ENCODE data around the gene TRPM3. TPM values are rescaled to one million over a fixed set of nuclear protein-coding genes. Genes with fewer than 3 reads are reported as not detected.

Gene TRPM3
- total RNA-seq, 2 experiments from 2014 or later = not detected

DNA sequence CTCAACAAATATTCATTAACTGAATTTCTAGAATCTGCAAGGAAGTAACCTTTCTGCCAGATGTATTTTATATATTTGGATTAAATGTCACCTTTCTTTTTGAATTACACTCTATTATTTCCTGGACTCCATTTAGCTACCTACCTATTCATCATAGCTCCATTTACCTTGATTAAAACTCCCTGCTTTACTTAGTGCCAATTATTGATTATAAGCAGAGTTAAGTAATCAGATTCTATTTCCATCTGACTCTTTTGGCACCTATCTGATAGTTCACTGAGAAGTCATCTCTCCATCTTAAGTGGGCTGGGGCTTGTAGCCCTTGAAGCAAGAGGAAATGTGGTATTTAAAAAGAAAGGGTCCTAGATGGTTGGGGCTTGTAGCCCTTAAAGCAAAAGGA lies 88.6 kb downstream of the TRPM3 start:
- TF ChIP-seq, protein P1, sequence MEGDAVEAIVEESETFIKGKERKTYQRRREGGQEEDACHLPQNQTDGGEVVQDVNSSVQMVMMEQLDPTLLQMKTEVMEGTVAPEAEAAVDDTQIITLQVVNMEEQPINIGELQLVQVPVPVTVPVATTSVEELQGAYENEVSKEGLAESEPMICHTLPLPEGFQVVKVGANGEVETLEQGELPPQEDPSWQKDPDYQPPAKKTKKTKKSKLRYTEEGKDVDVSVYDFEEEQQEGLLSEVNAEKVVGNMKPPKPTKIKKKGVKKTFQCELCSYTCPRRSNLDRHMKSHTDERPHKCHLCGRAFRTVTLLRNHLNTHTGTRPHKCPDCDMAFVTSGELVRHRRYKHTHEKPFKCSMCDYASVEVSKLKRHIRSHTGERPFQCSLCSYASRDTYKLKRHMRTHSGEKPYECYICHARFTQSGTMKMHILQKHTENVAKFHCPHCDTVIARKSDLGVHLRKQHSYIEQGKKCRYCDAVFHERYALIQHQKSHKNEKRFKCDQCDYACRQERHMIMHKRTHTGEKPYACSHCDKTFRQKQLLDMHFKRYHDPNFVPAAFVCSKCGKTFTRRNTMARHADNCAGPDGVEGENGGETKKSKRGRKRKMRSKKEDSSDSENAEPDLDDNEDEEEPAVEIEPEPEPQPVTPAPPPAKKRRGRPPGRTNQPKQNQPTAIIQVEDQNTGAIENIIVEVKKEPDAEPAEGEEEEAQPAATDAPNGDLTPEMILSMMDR (IDR thresholded peaks at IDR 0.05) = no peak

DNA sequence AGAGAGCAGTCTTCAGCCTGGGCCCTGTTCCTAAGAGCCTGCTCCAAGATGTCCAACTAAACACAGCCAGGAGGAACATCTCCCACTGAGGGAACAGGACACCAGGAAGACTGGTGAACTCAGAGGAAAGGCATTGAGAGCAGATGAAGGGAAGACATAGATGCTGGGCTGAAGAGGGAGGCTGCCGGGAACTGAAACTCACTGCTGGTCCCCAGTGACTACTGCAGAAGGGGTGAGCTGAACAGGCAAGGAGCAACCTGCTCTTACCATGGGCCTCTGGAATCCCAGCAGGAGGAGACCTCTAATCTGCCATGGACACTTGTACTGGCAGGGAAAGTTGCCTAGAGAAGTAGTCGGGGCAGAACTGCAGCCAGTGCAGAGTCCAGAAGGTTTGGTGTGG lies 95.7 kb downstream of the TRPM3 start:
- no peaks in the 10 kb centered on the region for H3K27me3 ChIP-seq (ENCODE audit: control insufficient read depth in 1 of 2, insufficient read depth in 2 of 2, low read length in 2 of 2)
- Mint-ChIP-seq H3K4me1 (ENCODE audit: low read depth) (no peaks in the 10 kb centered on the region), H3K9me3 (no peaks in the 10 kb centered on the region), H3K27ac (no peak overlapping the region), H3K36me3 (ENCODE audit: low read depth) (no peaks in the 10 kb centered on the region), H3K27me3 (no peaks in the 10 kb centered on the region), H3K4me3 (no peak overlapping the region)
- ChIA-PET POLR2A (no interaction called here), CTCF (no interaction called here)
- ATAC-seq (ENCODE audit: poor library complexity) (no peak), DNase-seq (no peak)
- H3K27ac ChIP-seq (ENCODE audit: low read depth in 1 of 2, low read length in 2 of 2) = no peak overlapping the region
- H3K4me3 ChIP-seq (ENCODE audit: low read length) = no peak overlapping the region
- H3K4me1 ChIP-seq (ENCODE audit: insufficient read depth, low read length) = no peaks in the 10 kb centered on the region
- TF ChIP-seq, protein P1 (IDR thresholded peaks at IDR 0.05) = no peak
- peaks cover 4 to 9% of the 10 kb centered on the region in 2 experiments for H3K9me3 ChIP-seq (ENCODE audit: control insufficient read depth in 1 of 2, insufficient read depth in 1 of 2, low read length in 2 of 2)
- intact Hi-C loops (cut with DNase I, micrococcal nuclease) = no loop called here
- H3K36me3 ChIP-seq (ENCODE audit: insufficient read depth, low read length) = no peaks in the 10 kb centered on the region

More for the DNA sequence above, 88.6 kb downstream of the TRPM3 start:
- no peak for DNase-seq
- H3K4me3 Mint-ChIP-seq = no peak overlapping the region
- Histone ChIP-seq H3K27me3 (ENCODE audit: control insufficient read depth in 1 of 2, insufficient read depth in 2 of 2, low read length in 2 of 2) (no peaks in the 10 kb centered on the region), H3K4me3 (ENCODE audit: low read length) (no peak overlapping the region), H3K9me3 (ENCODE audit: control insufficient read depth in 1 of 2, insufficient read depth in 1 of 2, low read length in 2 of 2) (no peaks in the 10 kb centered on the region), H3K27ac (ENCODE audit: low read depth in 1 of 2, low read length in 2 of 2) (no peak overlapping the region), H3K36me3 (ENCODE audit: insufficient read depth, low read length) (no peaks in the 10 kb centered on the region), H3K4me1 (ENCODE audit: insufficient read depth, low read length) (no peaks in the 10 kb centered on the region)
- CTCF ChIA-PET = no interaction called here
- H3K27me3 Mint-ChIP-seq = no peaks in the 10 kb centered on the region
- intact Hi-C loops (cut with DNase I, micrococcal nuclease) = no loop called here
- ATAC-seq (ENCODE audit: poor library complexity) = no peak
- POLR2A ChIA-PET = no interaction called here
- H3K36me3 Mint-ChIP-seq (ENCODE audit: low read depth) = no peaks in the 10 kb centered on the region
- no peaks in the 10 kb centered on the region for H3K9me3 Mint-ChIP-seq
- H3K27ac Mint-ChIP-seq = no peak overlapping the region
- H3K4me1 Mint-ChIP-seq (ENCODE audit: low read depth) = no peaks in the 10 kb centered on the region

DNA sequence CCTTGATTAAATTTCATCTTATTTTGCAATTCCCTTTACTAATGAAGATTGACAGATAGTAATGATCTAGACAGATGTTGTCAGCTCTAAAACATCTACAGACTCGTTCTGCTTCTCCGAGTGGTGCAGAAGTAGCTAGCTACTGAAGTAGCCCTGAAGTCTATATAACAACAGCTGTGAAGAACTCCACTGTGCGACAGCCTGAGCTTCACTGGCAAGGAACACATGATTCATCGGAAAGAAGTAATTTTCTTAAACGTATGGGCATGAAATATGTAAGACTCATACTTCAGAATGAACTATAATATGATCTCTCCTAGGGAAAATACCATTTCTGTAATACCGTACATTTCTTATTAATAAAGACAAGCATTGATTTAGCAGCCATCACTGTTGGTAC lies 96.2 kb downstream of the TRPM3 start:
- POLR2A ChIA-PET = no interaction called here

More for the DNA sequence above, 96.2 kb downstream of the TRPM3 start:
- no peak overlapping the region for H3K4me3 ChIP-seq (ENCODE audit: low read length)
- Mint-ChIP-seq H3K9me3 (no peaks in the 10 kb centered on the region), H3K4me1 (ENCODE audit: low read depth) (no peaks in the 10 kb centered on the region), H3K27ac (no peak overlapping the region), H3K36me3 (ENCODE audit: low read depth) (no peaks in the 10 kb centered on the region), H3K27me3 (no peaks in the 10 kb centered on the region), H3K4me3 (no peak overlapping the region)
- DNase-seq (no peak), ATAC-seq (ENCODE audit: poor library complexity) (no peak)
- no peaks in the 10 kb centered on the region for H3K27me3 ChIP-seq (ENCODE audit: control insufficient read depth in 1 of 2, insufficient read depth in 2 of 2, low read length in 2 of 2)
- H3K36me3 ChIP-seq (ENCODE audit: insufficient read depth, low read length) = no peaks in the 10 kb centered on the region
- H3K4me1 ChIP-seq (ENCODE audit: insufficient read depth, low read length) = no peaks in the 10 kb centered on the region
- peaks cover 4 to 9% of the 10 kb centered on the region in 2 experiments for H3K9me3 ChIP-seq (ENCODE audit: control insufficient read depth in 1 of 2, insufficient read depth in 1 of 2, low read length in 2 of 2)
- H3K27ac ChIP-seq (ENCODE audit: low read depth in 1 of 2, low read length in 2 of 2) = no peak overlapping the region
- TF ChIP-seq, protein P1 (IDR thresholded peaks at IDR 0.05) = no peak
- intact Hi-C loops (cut with DNase I, micrococcal nuclease) = no loop called here
- CTCF ChIA-PET = no interaction called here

All from CD4-positive, alpha-beta T cell (primary cell).